ENCODE measurements around the gene RBP5.

DNA sequence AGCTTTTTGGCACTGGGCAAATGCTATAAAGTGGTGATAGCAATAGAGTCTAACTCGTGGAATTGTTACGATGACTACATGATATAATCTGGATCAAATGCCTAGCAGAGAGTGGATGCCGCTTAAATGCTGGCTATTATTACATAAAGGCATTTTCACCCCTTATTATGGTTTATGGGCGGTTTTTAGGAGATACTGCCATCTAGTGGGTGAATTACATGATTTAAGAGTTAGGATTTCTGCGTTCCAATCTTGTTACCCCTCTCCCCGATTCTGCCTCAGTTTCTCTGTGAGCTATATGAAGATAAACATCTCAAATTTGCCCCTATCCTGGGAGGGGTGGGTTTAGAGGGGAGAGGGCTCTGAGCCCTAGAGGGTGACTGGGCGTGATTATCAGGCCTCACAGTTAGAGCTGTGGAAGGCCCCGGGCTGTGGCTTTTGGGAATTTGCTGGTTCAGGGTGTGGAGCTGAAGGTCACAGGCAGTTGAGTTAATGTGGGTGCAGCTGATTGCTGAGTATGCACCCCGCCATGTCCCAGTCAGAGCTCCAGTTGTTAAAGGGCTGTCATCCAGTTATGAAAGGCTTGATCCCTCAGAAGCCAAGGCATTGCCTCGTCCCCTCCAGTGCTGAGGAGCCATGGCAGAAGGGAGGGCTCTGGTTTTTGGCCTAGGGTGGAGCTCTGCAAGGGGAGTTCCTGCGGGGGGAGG lies 15.9 kb upstream of the RBP5 start:
- TF ChIP-seq, protein P1, sequence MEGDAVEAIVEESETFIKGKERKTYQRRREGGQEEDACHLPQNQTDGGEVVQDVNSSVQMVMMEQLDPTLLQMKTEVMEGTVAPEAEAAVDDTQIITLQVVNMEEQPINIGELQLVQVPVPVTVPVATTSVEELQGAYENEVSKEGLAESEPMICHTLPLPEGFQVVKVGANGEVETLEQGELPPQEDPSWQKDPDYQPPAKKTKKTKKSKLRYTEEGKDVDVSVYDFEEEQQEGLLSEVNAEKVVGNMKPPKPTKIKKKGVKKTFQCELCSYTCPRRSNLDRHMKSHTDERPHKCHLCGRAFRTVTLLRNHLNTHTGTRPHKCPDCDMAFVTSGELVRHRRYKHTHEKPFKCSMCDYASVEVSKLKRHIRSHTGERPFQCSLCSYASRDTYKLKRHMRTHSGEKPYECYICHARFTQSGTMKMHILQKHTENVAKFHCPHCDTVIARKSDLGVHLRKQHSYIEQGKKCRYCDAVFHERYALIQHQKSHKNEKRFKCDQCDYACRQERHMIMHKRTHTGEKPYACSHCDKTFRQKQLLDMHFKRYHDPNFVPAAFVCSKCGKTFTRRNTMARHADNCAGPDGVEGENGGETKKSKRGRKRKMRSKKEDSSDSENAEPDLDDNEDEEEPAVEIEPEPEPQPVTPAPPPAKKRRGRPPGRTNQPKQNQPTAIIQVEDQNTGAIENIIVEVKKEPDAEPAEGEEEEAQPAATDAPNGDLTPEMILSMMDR (IDR thresholded peaks at IDR 0.05), result peak; percentile 79
- no peak for TF ChIP-seq EZH2 (IDR thresholded peaks at IDR 0.05; ENCODE audit: borderline replicate concordance, insufficient read depth, low read depth, low read length, poor library complexity, severe bottlenecking)
